ENCODE results near the gene LCORL.
"Not testable (repeated sequence)": the region's sequence is repeated elsewhere in the genome, so short reads cannot be mapped to it uniquely, and the experiment has no call there.

Gene LCORL

GRCh38 chr4:17884511-17884910 lies 137.0 kb downstream of the LCORL start:
- no peak overlapping the region for H3K9ac ChIP-seq (ENCODE audit: low read depth, low read length)
- no peak overlapping the region for H3K27ac ChIP-seq (ENCODE audit: low read depth, low read length)
- H3K27me3 ChIP-seq (ENCODE audit: control insufficient read depth, insufficient read depth, low read length) = no peaks in the 10 kb centered on the region
- no peaks in the 10 kb centered on the region for H3K36me3 ChIP-seq (ENCODE audit: control insufficient read depth, insufficient read depth, low read length)
- H3K4me3 ChIP-seq (ENCODE audit: low read depth, low read length) = no peak overlapping the region
- H3K9me3 ChIP-seq (ENCODE audit: control insufficient read depth, insufficient read depth, low read length) = no peaks in the 10 kb centered on the region
- peaks cover 8% of the 10 kb centered on the region for H3K4me1 ChIP-seq (ENCODE audit: control insufficient read depth, insufficient read depth, low read length)

- no peak overlapping the region for H3K4me3 ChIP-seq (ENCODE audit: low read depth, low read length)
- H3K9ac ChIP-seq (ENCODE audit: low read depth, low read length) = no peak overlapping the region
- no peaks in the 10 kb centered on the region for H3K36me3 ChIP-seq (ENCODE audit: control insufficient read depth, insufficient read depth, low read length)
- no peaks in the 10 kb centered on the region for H3K27me3 ChIP-seq (ENCODE audit: control insufficient read depth, insufficient read depth, low read length)
- H3K9me3 ChIP-seq (ENCODE audit: control insufficient read depth, insufficient read depth, low read length) = no peaks in the 10 kb centered on the region
- peaks cover 4% of the 10 kb centered on the region; the same call in 1 of the 2 replicates for H3K4me1 ChIP-seq (ENCODE audit: control insufficient read depth, insufficient read depth, low read length)
- no peak overlapping the region for H3K27ac ChIP-seq (ENCODE audit: low read depth, low read length)
Observed at GRCh38 chr4:17884063-17884462, 137.5 kb downstream of the LCORL start.

GRCh38 chr4:17877661-17878060 lies 143.9 kb downstream of the LCORL start:
- Histone ChIP-seq H3K9ac (ENCODE audit: low read depth, low read length) (no peak overlapping the region), H3K27me3 (ENCODE audit: control insufficient read depth, insufficient read depth, low read length) (no peaks in the 10 kb centered on the region), H3K4me1 (ENCODE audit: control insufficient read depth, insufficient read depth, low read length) (no peaks in the 10 kb centered on the region), H3K27ac (ENCODE audit: low read depth, low read length) (no peak overlapping the region), H3K36me3 (ENCODE audit: control insufficient read depth, insufficient read depth, low read length) (no peaks in the 10 kb centered on the region), H3K9me3 (ENCODE audit: control insufficient read depth, insufficient read depth, low read length) (no peaks in the 10 kb centered on the region), H3K4me3 (ENCODE audit: low read depth, low read length) (no peak overlapping the region)

- Histone ChIP-seq H3K36me3 (ENCODE audit: control insufficient read depth, insufficient read depth, low read length) (no peaks in the 10 kb centered on the region), H3K9me3 (ENCODE audit: control insufficient read depth, insufficient read depth, low read length) (no peaks in the 10 kb centered on the region), H3K27ac (ENCODE audit: low read depth, low read length) (no peak overlapping the region), H3K9ac (ENCODE audit: low read depth, low read length) (no peak overlapping the region), H3K27me3 (ENCODE audit: control insufficient read depth, insufficient read depth, low read length) (no peaks in the 10 kb centered on the region), H3K4me3 (ENCODE audit: low read depth, low read length) (no peak overlapping the region), H3K4me1 (ENCODE audit: control insufficient read depth, insufficient read depth, low read length) (no peaks in the 10 kb centered on the region)
Observed at GRCh38 chr4:17876943-17877342, 144.6 kb downstream of the LCORL start.

GRCh38 chr4:17875402-17876070 lies 146.0 kb downstream of the LCORL start:
- Histone ChIP-seq H3K36me3 (ENCODE audit: control insufficient read depth, insufficient read depth, low read length) (no peaks in the 10 kb centered on the region), H3K4me3 (ENCODE audit: low read depth, low read length) (no peak overlapping the region), H3K9me3 (ENCODE audit: control insufficient read depth, insufficient read depth, low read length) (no peaks in the 10 kb centered on the region), H3K9ac (ENCODE audit: low read depth, low read length) (no peak overlapping the region), H3K27me3 (ENCODE audit: control insufficient read depth, insufficient read depth, low read length) (no peaks in the 10 kb centered on the region), H3K4me1 (ENCODE audit: control insufficient read depth, insufficient read depth, low read length) (no peaks in the 10 kb centered on the region), H3K27ac (ENCODE audit: low read depth, low read length) (no peak overlapping the region)

- Histone ChIP-seq H3K9ac (ENCODE audit: low read depth, low read length) (no peak overlapping the region), H3K36me3 (ENCODE audit: control insufficient read depth, insufficient read depth, low read length) (no peaks in the 10 kb centered on the region), H3K4me1 (ENCODE audit: control insufficient read depth, insufficient read depth, low read length) (no peaks in the 10 kb centered on the region), H3K9me3 (ENCODE audit: control insufficient read depth, insufficient read depth, low read length) (no peaks in the 10 kb centered on the region), H3K27ac (ENCODE audit: low read depth, low read length) (no peak overlapping the region), H3K4me3 (ENCODE audit: low read depth, low read length) (no peak overlapping the region), H3K27me3 (ENCODE audit: control insufficient read depth, insufficient read depth, low read length) (no peaks in the 10 kb centered on the region)
Observed at GRCh38 chr4:17869327-17869726, 152.2 kb downstream of the LCORL start.

GRCh38 chr4:17867276-17867675 lies 154.3 kb downstream of the LCORL start:
- H3K4me1 ChIP-seq (ENCODE audit: control insufficient read depth, insufficient read depth, low read length) = no peaks in the 10 kb centered on the region
- no peak overlapping the region for H3K27ac ChIP-seq (ENCODE audit: low read depth, low read length)
- H3K9me3 ChIP-seq (ENCODE audit: control insufficient read depth, insufficient read depth, low read length) = no peaks in the 10 kb centered on the region
- no peaks in the 10 kb centered on the region for H3K36me3 ChIP-seq (ENCODE audit: control insufficient read depth, insufficient read depth, low read length)
- H3K27me3 ChIP-seq (ENCODE audit: control insufficient read depth, insufficient read depth, low read length) = no peaks in the 10 kb centered on the region
- no peak overlapping the region for H3K4me3 ChIP-seq (ENCODE audit: low read depth, low read length)
- no peak overlapping the region for H3K9ac ChIP-seq (ENCODE audit: low read depth, low read length)

GRCh38 chr4:17866810-17867209 lies 154.7 kb downstream of the LCORL start:
- Histone ChIP-seq H3K36me3 (ENCODE audit: control insufficient read depth, insufficient read depth, low read length) (no peaks in the 10 kb centered on the region), H3K9me3 (ENCODE audit: control insufficient read depth, insufficient read depth, low read length) (no peaks in the 10 kb centered on the region), H3K27me3 (ENCODE audit: control insufficient read depth, insufficient read depth, low read length) (no peaks in the 10 kb centered on the region), H3K9ac (ENCODE audit: low read depth, low read length) (no peak overlapping the region), H3K27ac (ENCODE audit: low read depth, low read length) (no peak overlapping the region), H3K4me1 (ENCODE audit: control insufficient read depth, insufficient read depth, low read length) (no peaks in the 10 kb centered on the region), H3K4me3 (ENCODE audit: low read depth, low read length) (no peak overlapping the region)

GRCh38 chr4:17865866-17866363 lies 155.6 kb downstream of the LCORL start:
- H3K4me1 ChIP-seq (ENCODE audit: control insufficient read depth, insufficient read depth, low read length) = no peaks in the 10 kb centered on the region
- no peak overlapping the region for H3K4me3 ChIP-seq (ENCODE audit: low read depth, low read length)
- H3K9me3 ChIP-seq (ENCODE audit: control insufficient read depth, insufficient read depth, low read length) = no peaks in the 10 kb centered on the region
- H3K9ac ChIP-seq (ENCODE audit: low read depth, low read length) = no peak overlapping the region
- no peaks in the 10 kb centered on the region for H3K27me3 ChIP-seq (ENCODE audit: control insufficient read depth, insufficient read depth, low read length)
- no peak overlapping the region for H3K27ac ChIP-seq (ENCODE audit: low read depth, low read length)
- H3K36me3 ChIP-seq (ENCODE audit: control insufficient read depth, insufficient read depth, low read length) = no peaks in the 10 kb centered on the region

GRCh38 chr4:17861906-17862305 lies 159.6 kb downstream of the LCORL start:
- H3K9me3 ChIP-seq (ENCODE audit: control insufficient read depth, insufficient read depth, low read length); H3K4me3 ChIP-seq (ENCODE audit: low read depth, low read length); H3K9ac ChIP-seq (ENCODE audit: low read depth, low read length); H3K36me3 ChIP-seq (ENCODE audit: control insufficient read depth, insufficient read depth, low read length); H3K4me1 ChIP-seq (ENCODE audit: control insufficient read depth, insufficient read depth, low read length); H3K27me3 ChIP-seq (ENCODE audit: control insufficient read depth, insufficient read depth, low read length); H3K27ac ChIP-seq (ENCODE audit: low read depth, low read length): not testable (repeated sequence)

- Histone ChIP-seq H3K4me1 (ENCODE audit: control insufficient read depth, insufficient read depth, low read length) (no peaks in the 10 kb centered on the region), H3K36me3 (ENCODE audit: control insufficient read depth, insufficient read depth, low read length) (no peaks in the 10 kb centered on the region), H3K9ac (ENCODE audit: low read depth, low read length) (no peak overlapping the region), H3K4me3 (ENCODE audit: low read depth, low read length) (no peak overlapping the region), H3K9me3 (ENCODE audit: control insufficient read depth, insufficient read depth, low read length) (no peaks in the 10 kb centered on the region), H3K27me3 (ENCODE audit: control insufficient read depth, insufficient read depth, low read length) (no peaks in the 10 kb centered on the region), H3K27ac (ENCODE audit: low read depth, low read length) (no peak overlapping the region)
Observed at GRCh38 chr4:17859793-17860406, 161.7 kb downstream of the LCORL start.
